HCT116 (cell line): ENCODE results near the gene FRAS1. TPM values are rescaled to one million over a fixed set of nuclear protein-coding genes. Genes with fewer than 3 reads are reported as not detected.

Experiments
- ATAC-seq: fragments of 200-7000 bp; cut with Tn5 transposase; 2 replicates; pipeline ENCODE4 v1.9.1; 2020; ENCODE audit warnings: mild to moderate bottlenecking, moderate library complexity
- BruUV-seq: library from RNA; stranded (reverse); fragments of 400-500 nt; replicated peaks from 2 replicates; lab custom pipeline; 2021; lab: Mats Ljungman, UMichigan
- CTCF ChIA-PET: fragments of 300-600 bp; sonication (Branson Sonifier 250); formaldehyde crosslinking; loops from one replicate; lab custom pipeline; 2021; ENCODE audit warnings: antibody characterized with exemption; lab: Charles Lee
- POLR2A ChIA-PET: fragments of 300-600, 350-600 bp; sonication (Branson Sonifier 250); formaldehyde crosslinking; loops from one replicate; lab custom pipeline; 2021; ENCODE audit warnings: antibody characterized with exemption; lab: Charles Lee
- RAD21 ChIA-PET, 2 experiments: fragments of 300-600 bp; sonication (Branson Sonifier 250); formaldehyde crosslinking; loops; one replicate each; lab custom pipeline; 2023; ENCODE audit warnings: low total read pairs in 2 of 2; ENCODE audit not compliant: uncharacterized antibody in 2 of 2, unreplicated experiment in 2 of 2, low non-redundant PET in 1 of 2; lab: Charles Lee
- DNase-seq: peaks from one replicate; pipeline ENCODE4 v3.0.0-alpha.2; 2010; ENCODE audit warnings: low read depth, low spot score
- H2AFZ ChIP-seq: fragments of 200-600 bp; shearing (Covaris generic), sonication (generic); 2 replicates; pipeline ENCODE4 v1.6.1; 2017; ENCODE audit warnings: low read depth, mixed run types, mixed read lengths, antibody characterized with exemption, low read length; ENCODE audit not compliant: poor library complexity, severe bottlenecking
- H3K27ac ChIP-seq: 2 replicates; pipeline ENCODE4 v1.5.1; 2012; ENCODE audit warnings: low read depth, low read length
- H3K27me3 ChIP-seq: fragments of 200-600 bp; sonication (generic); 2 replicates; pipeline ENCODE4 v1.6.1; 2016; ENCODE audit warnings: mixed run types, low read length, mixed read lengths; ENCODE audit not compliant: insufficient read depth
- H3K36me3 ChIP-seq, 2 experiments: fragments of 200-500 bp in 1 of 2; fragments of 200-600 bp in 1 of 2; sonication (Bioruptor generic) in 1 of 2; sonication (generic) in 1 of 2; 2 replicates each; pipeline versions ENCODE4 v1.5.1 to v1.6.1; 2014 to 2016; ENCODE audit warnings: low read length in 2 of 2, inconsistent platforms in 1 of 2, mixed read lengths in 1 of 2, mixed run types in 1 of 2; ENCODE audit not compliant: insufficient read depth in 2 of 2, control insufficient read depth in 1 of 2
- H3K4me1 ChIP-seq, 2 experiments: fragments of 200-600 bp in 1 of 2; sonication (generic) in 1 of 2; 2 replicates each; pipeline versions ENCODE4 v1.5.1 to v1.6.1; 2012 to 2017; ENCODE audit warnings: low read length in 2 of 2, inconsistent platforms in 1 of 2, mild to moderate bottlenecking in 1 of 2, mixed read lengths in 1 of 2, mixed run types in 1 of 2, moderate library complexity in 1 of 2; ENCODE audit not compliant: insufficient read depth in 2 of 2, control insufficient read depth in 1 of 2
- H3K4me2 ChIP-seq: fragments of 200-600 bp; sonication (generic); 2 replicates; pipeline ENCODE4 v1.6.1; 2017; ENCODE audit warnings: mixed run types, low read length, mixed read lengths
- H3K4me3 ChIP-seq, 2 experiments: fragments of 200-600 bp in 1 of 2; sonication (generic) in 1 of 2; replicated peaks in 1 of 2; 2 replicates each; pipeline ENCODE4 v1.5.1; 2011 to 2016; ENCODE audit warnings: low read length in 2 of 2, control low read depth in 1 of 2, low read depth in 1 of 2, mild to moderate bottlenecking in 1 of 2, mixed read lengths in 1 of 2, mixed run types in 1 of 2
- H3K79me2 ChIP-seq: fragments of 200-600 bp; sonication (generic); 2 replicates; pipeline ENCODE4 v1.6.1; 2017; ENCODE audit warnings: mild to moderate bottlenecking, mixed run types, low read length, moderate library complexity, mixed read lengths; ENCODE audit not compliant: insufficient read depth
- H3K9ac ChIP-seq: fragments of 200-600 bp; sonication (generic); 2 replicates; pipeline ENCODE4 v1.6.1; 2016; ENCODE audit warnings: low read length, mixed read lengths
- H3K9me2 ChIP-seq: fragments of 200-600 bp; sonication (generic), shearing (Covaris generic); 2 replicates; pipeline ENCODE4 v1.6.1; 2017; ENCODE audit warnings: mixed run types, mild to moderate bottlenecking, moderate library complexity; ENCODE audit not compliant: insufficient read depth
- H3K9me3 ChIP-seq, 2 experiments: fragments of 200-500 bp in 1 of 2; fragments of 200-600 bp in 1 of 2; sonication (Bioruptor generic) in 1 of 2; sonication (generic) in 1 of 2; 2 replicates each; pipeline ENCODE4 v1.6.1; 2014 to 2017; ENCODE audit warnings: low read length in 2 of 2, mixed read lengths in 2 of 2, inconsistent platforms in 1 of 2, low read depth in 1 of 2, mild to moderate bottlenecking in 1 of 2, mixed run types in 1 of 2, moderate library complexity in 1 of 2; ENCODE audit not compliant: control insufficient read depth in 1 of 2, insufficient read depth in 1 of 2
- H4K20me1 ChIP-seq: fragments of 200-600 bp; sonication (generic), shearing (Covaris generic); 2 replicates; pipeline ENCODE4 v1.6.1; 2017; ENCODE audit warnings: mixed run types, mild to moderate bottlenecking, moderate library complexity; ENCODE audit not compliant: insufficient read depth
- ATF3 ChIP-seq: IDR thresholded peaks from 2 replicates; pipeline ENCODE4 v1.6.1; 2012
- CBX3 ChIP-seq: IDR thresholded peaks from 2 replicates; pipeline ENCODE4 v1.6.1; 2012; ENCODE audit warnings: low read depth
- ELF1 ChIP-seq: IDR thresholded peaks from 2 replicates; pipeline ENCODE4 v1.6.1; 2012; ENCODE audit warnings: low read depth, borderline replicate concordance
- EZH2 ChIP-seq: fragments of 200-600 bp; sonication (generic); IDR thresholded peaks from 2 replicates; pipeline ENCODE4 v1.6.1; 2017; ENCODE audit warnings: antibody characterized with exemption, mixed run types
- POLR2A ChIP-seq: IDR thresholded peaks from 2 replicates; pipeline ENCODE4 v1.7.0; 2011; ENCODE audit warnings: borderline replicate concordance; ENCODE audit not compliant: insufficient read depth, insufficient read length; ENCODE audit errors: extremely low read depth
- SIN3A ChIP-seq: IDR thresholded peaks from 2 replicates; pipeline ENCODE4 v1.6.1; 2012; ENCODE audit warnings: low read depth
- ZFX ChIP-seq: fragments of 450-650 bp; IDR thresholded peaks from 2 replicates; pipeline ENCODE4 v1.6.1; 2017
- intact Hi-C: fragments of 100-400 bp; cut with micrococcal nuclease; formaldehyde crosslinking; loops from 2 replicates; pipeline ENCODE4 v1.10.0; 2022
- total RNA-seq: library from RNA; stranded (reverse); gene quantifications from one replicate; pipeline ENCODE4 v1.2.1, GENCODE V29; 2021; ENCODE audit not compliant: unreplicated experiment
- TF ChIP-seq, protein P1 (sequence below): IDR thresholded peaks from 2 replicates; pipeline ENCODE4 v1.6.1; 2012; ENCODE audit warnings: low read depth
- TF ChIP-seq, protein P2 (sequence below): IDR thresholded peaks from 2 replicates; pipeline ENCODE4 v1.6.1; 2012

The FRAS1 gene
- total RNA-seq, 1 experiment from 2014 or later, result 33.5 TPM

DNA sequence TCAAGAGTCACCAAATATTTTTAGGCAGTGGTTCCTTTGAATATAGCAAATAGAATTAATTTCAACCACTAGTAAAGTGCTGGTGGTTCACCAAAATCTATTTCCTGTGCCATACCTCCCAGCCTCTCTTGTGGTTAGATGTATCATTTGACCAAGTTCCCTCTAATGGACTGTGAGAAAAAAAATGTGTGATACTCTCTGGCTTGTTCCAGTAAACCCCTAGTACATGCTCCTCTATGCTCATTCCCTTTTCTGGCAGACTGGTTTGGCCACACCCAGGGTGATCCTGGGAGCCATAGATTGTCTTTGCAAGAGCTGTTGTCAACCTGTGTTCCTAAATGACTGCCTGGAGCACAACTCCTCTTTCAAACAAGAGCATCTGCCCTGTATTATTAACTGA, 109.5 kb downstream of the FRAS1 start:
- H3K79me2 ChIP-seq, result no peaks in the 10 kb centered on the region; the same call in 1 of the 2 replicates
- intact Hi-C loops, result no loop called here
- H3K27me3 ChIP-seq, result no peaks in the 10 kb centered on the region
- H3K4me1 ChIP-seq, result no peaks in the 10 kb centered on the region
- H3K36me3 ChIP-seq, result no peaks in the 10 kb centered on the region
- CTCF ChIA-PET, result no interaction called here
- POLR2A ChIA-PET, result no interaction called here
- H2AFZ ChIP-seq, result no peak overlapping the region
- no peaks in the 10 kb centered on the region for H3K9me3 ChIP-seq
- H3K9ac ChIP-seq, result no peak overlapping the region
- DNase-seq, result no peak
- 0 out of 2 replicates have a peak, but pooled peaks have one; percentile 27 for ATAC-seq
- RAD21 ChIA-PET, result no interaction called here
- TF ChIP-seq ZFX (no peak), ATF3 (no peak), SIN3A (no peak), CBX3 (no peak), POLR2A (no peak), EZH2 (no peak), ELF1 (no peak)
- TF ChIP-seq, protein P1, sequence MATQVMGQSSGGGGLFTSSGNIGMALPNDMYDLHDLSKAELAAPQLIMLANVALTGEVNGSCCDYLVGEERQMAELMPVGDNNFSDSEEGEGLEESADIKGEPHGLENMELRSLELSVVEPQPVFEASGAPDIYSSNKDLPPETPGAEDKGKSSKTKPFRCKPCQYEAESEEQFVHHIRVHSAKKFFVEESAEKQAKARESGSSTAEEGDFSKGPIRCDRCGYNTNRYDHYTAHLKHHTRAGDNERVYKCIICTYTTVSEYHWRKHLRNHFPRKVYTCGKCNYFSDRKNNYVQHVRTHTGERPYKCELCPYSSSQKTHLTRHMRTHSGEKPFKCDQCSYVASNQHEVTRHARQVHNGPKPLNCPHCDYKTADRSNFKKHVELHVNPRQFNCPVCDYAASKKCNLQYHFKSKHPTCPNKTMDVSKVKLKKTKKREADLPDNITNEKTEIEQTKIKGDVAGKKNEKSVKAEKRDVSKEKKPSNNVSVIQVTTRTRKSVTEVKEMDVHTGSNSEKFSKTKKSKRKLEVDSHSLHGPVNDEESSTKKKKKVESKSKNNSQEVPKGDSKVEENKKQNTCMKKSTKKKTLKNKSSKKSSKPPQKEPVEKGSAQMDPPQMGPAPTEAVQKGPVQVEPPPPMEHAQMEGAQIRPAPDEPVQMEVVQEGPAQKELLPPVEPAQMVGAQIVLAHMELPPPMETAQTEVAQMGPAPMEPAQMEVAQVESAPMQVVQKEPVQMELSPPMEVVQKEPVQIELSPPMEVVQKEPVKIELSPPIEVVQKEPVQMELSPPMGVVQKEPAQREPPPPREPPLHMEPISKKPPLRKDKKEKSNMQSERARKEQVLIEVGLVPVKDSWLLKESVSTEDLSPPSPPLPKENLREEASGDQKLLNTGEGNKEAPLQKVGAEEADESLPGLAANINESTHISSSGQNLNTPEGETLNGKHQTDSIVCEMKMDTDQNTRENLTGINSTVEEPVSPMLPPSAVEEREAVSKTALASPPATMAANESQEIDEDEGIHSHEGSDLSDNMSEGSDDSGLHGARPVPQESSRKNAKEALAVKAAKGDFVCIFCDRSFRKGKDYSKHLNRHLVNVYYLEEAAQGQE, result no peak
- TF ChIP-seq, protein P2, sequence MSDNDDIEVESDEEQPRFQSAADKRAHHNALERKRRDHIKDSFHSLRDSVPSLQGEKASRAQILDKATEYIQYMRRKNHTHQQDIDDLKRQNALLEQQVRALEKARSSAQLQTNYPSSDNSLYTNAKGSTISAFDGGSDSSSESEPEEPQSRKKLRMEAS, result no peak
- TF ChIP-seq, all 23 proteins: peak for 0
- no TSS peak for BruUV-seq
- Histone ChIP-seq H4K20me1 (no peaks in the 10 kb centered on the region), H3K27ac (no peak overlapping the region), H3K9me2 (no peaks in the 10 kb centered on the region), H3K4me2 (no peak overlapping the region), H3K4me3 (no peak overlapping the region)
